Neuronal stem cell (in vitro differentiated cells): Measurements from ENCODE around the gene SURF1.

ENCODE experiments used
- DNase-seq: peaks from one replicate; pipeline ENCODE4 v3.0.0-alpha.2; 2013; ENCODE audit warnings: low spot score
- H2AFZ ChIP-seq: one replicate; pipeline ENCODE4 v1.6.1; 2013; ENCODE audit warnings: mild to moderate bottlenecking, low read length, inconsistent platforms
- H2AK5ac ChIP-seq: 2 replicates; pipeline ENCODE4 v1.6.1; 2013; ENCODE audit warnings: low read depth, mild to moderate bottlenecking, inconsistent platforms, low read length, moderate library complexity, mixed read lengths
- H2BK120ac ChIP-seq: 2 replicates; pipeline ENCODE4 v1.6.1; 2013; ENCODE audit warnings: low read depth, mild to moderate bottlenecking, inconsistent platforms, low read length, moderate library complexity, mixed read lengths
- H2BK12ac ChIP-seq: one replicate; pipeline ENCODE4 v1.6.1; 2013; ENCODE audit warnings: low read length, inconsistent platforms
- H2BK15ac ChIP-seq: 2 replicates; pipeline ENCODE4 v1.6.1; 2013; ENCODE audit warnings: mild to moderate bottlenecking, low read length, inconsistent platforms, mixed read lengths
- H2BK5ac ChIP-seq: one replicate; pipeline ENCODE4 v1.6.1; 2013; ENCODE audit warnings: inconsistent platforms, mild to moderate bottlenecking, low read length, moderate library complexity
- H3K14ac ChIP-seq: one replicate; pipeline ENCODE4 v1.6.1; 2013; ENCODE audit warnings: low read length, inconsistent platforms
- H3K18ac ChIP-seq: 2 replicates; pipeline ENCODE4 v1.6.1; 2013; ENCODE audit warnings: low read length, inconsistent platforms
- H3K23ac ChIP-seq: 2 replicates; pipeline ENCODE4 v1.6.1; 2013; ENCODE audit warnings: low read depth, mild to moderate bottlenecking, mixed read lengths, low read length, inconsistent platforms; ENCODE audit not compliant: poor library complexity
- H3K27ac ChIP-seq: replicated peaks from 3 replicates; pipeline ENCODE4 v1.5.1; 2013; ENCODE audit warnings: low read length, inconsistent platforms
- H3K27me3 ChIP-seq, 3 experiments: 2 replicates each; pipeline ENCODE4 v1.6.1; 2013; ENCODE audit warnings: low read length in 3 of 3, mild to moderate bottlenecking in 2 of 3, inconsistent platforms in 1 of 3, low read depth in 1 of 3, mixed read lengths in 1 of 3, moderate library complexity in 1 of 3; ENCODE audit not compliant: control insufficient read depth in 3 of 3, insufficient read depth in 3 of 3
- H3K36me3 ChIP-seq, 2 donors: replicated peaks in 1 of 2; 2 replicates each; pipeline ENCODE4 v1.6.1; 2013; ENCODE audit warnings: low read length in 2 of 2; ENCODE audit not compliant: control insufficient read depth in 2 of 2, insufficient read depth in 2 of 2
- H3K4ac ChIP-seq: 2 replicates; pipeline ENCODE4 v1.6.1; 2013; ENCODE audit warnings: inconsistent platforms, mild to moderate bottlenecking, low read length, moderate library complexity
- H3K4me1 ChIP-seq, 2 donors: 1 replicate in 1 of 2; 2 replicates in 1 of 2; pipeline ENCODE4 v1.6.1; 2013; ENCODE audit warnings: low read length in 2 of 2, low read depth in 1 of 2; ENCODE audit not compliant: control insufficient read depth in 2 of 2, insufficient read depth in 1 of 2
- H3K4me2 ChIP-seq: one replicate; pipeline ENCODE4 v1.6.1; 2013; ENCODE audit warnings: mild to moderate bottlenecking, low read length, inconsistent platforms; ENCODE audit not compliant: insufficient read depth, poor library complexity, severe bottlenecking
- H3K4me3 ChIP-seq, 2 donors: 2 replicates each; pipeline ENCODE4 v1.5.1; 2013; ENCODE audit warnings: low read length in 2 of 2, mild to moderate bottlenecking in 2 of 2, inconsistent platforms in 1 of 2, moderate library complexity in 1 of 2
- H3K79me1 ChIP-seq: one replicate; pipeline ENCODE4 v1.6.1; 2013; ENCODE audit warnings: low read depth, mild to moderate bottlenecking, inconsistent platforms, low read length, moderate library complexity
- H3K9ac ChIP-seq: one replicate; pipeline ENCODE4 v1.6.1; 2013; ENCODE audit warnings: mild to moderate bottlenecking, low read depth, low read length, inconsistent platforms; ENCODE audit not compliant: poor library complexity
- H3K9me3 ChIP-seq, 2 donors: replicated peaks in 1 of 2; 2 replicates each; pipeline versions ENCODE3 to v1.6.1; 2013; ENCODE audit warnings: low read length in 2 of 2, mild to moderate bottlenecking in 2 of 2, inconsistent platforms in 1 of 2, low read depth in 1 of 2, mixed read lengths in 1 of 2, moderate library complexity in 1 of 2; ENCODE audit not compliant: control insufficient read depth in 2 of 2, insufficient read depth in 1 of 2
- H4K8ac ChIP-seq: one replicate; pipeline ENCODE4 v1.6.1; 2013; ENCODE audit warnings: low read depth, mild to moderate bottlenecking, inconsistent platforms, low read length, moderate library complexity
- H4K91ac ChIP-seq: one replicate; pipeline ENCODE4 v1.6.1; 2013; ENCODE audit warnings: low read length, low read depth, mild to moderate bottlenecking, inconsistent platforms; ENCODE audit not compliant: poor library complexity
- whole genome bisulfite sequencing, 2 donors: extraction: QIAGEN DNeasy Blood & Tissue Kit; methylation state at CpG; one replicate each; pipeline ENCODE4 v1.1.7; 2013; ENCODE audit warnings: missing lambda C conversion rate in 2 of 2, mixed read lengths in 1 of 2; ENCODE audit not compliant: insufficient read length in 2 of 2, insufficient replicate concordance in 1 of 2; ENCODE audit errors: extremely low coverage in 2 of 2; 5-methylcytosine and 5-hydroxymethylcytosine counted together

The SURF1 gene

GRCh38 chr9:133360400-133361393 lies 4.4 kb upstream of the SURF1 start:
- Histone ChIP-seq H3K9me3 (no peaks in the 10 kb centered on the region), H3K4me2 (no peak overlapping the region)
- no CpG with 5 or more reads among the region's 21 CpGs for WGBS, 2 donors

DNA sequence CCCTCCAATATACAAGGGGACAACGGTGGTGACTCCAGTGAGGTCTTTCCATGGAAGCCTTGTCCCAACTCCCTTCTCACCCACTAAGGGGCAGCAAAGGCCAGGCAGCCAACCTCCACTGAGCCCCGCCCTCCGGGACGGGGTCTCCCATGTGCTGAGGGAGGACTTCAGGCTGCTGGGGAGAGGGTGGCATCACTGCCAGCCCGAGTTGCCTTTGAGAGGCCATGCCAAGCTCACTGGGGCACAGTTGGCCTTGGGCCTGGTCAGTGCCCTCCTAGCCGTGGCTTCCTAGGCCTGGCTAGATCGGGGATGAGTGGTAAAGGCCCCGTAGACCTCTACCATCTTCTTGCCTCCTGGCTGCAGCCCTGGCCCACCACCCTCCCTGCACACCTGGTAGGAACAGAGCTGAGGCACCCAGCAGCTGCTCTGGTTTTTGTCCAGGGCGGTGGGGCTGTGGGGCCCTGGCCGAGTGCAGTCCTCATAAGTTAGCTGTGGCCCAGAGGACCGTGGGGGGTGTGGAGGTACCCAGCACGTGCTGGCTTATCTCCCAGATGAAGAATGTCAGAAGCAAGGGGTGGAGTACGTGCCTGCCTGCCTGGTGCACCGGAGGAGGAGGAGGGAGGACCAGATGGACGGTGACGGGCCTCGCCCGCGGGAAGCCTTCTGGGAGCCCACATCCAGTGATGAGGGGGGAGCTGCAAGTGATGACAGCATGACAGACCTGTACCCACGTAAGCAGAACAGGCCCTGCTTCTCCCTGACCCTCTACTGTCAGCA lies 3.3 kb upstream of the SURF1 start:
- no peak overlapping the region for H2AFZ ChIP-seq
- no peak overlapping the region for H2BK120ac ChIP-seq
- H3K9me3 ChIP-seq: no peaks in the 10 kb centered on the region
- DNase-seq: no peak
- H3K79me1 ChIP-seq: peaks cover 16% of the 10 kb centered on the region
- no peak overlapping the region for H3K4me2 ChIP-seq
- peak overlapping the region; percentile 20 for H3K23ac ChIP-seq
- no peak overlapping the region for H4K8ac ChIP-seq
- H3K27ac ChIP-seq: no peak overlapping the region
- H4K91ac ChIP-seq: no peak overlapping the region
- peak overlapping the region; percentile 20 for H2AK5ac ChIP-seq
- H3K4me3 ChIP-seq: no peak overlapping the region
- H2BK12ac ChIP-seq: no peak overlapping the region
- H2BK5ac ChIP-seq: no peak overlapping the region
- H3K9ac ChIP-seq: no peak overlapping the region
- H3K4me1 ChIP-seq: peaks cover 4 to 10% of the 10 kb centered on the region in 2 donors
- H3K14ac ChIP-seq: no peak overlapping the region
- no peak overlapping the region for H3K18ac ChIP-seq
- no peak overlapping the region for H2BK15ac ChIP-seq
- H3K4ac ChIP-seq: no peak overlapping the region
- WGBS, 2 donors: no CpG with 5 or more reads among the region's 20 CpGs
- H3K36me3 ChIP-seq: peaks cover 35 to 70% of the 10 kb centered on the region in 2 donors
- no peaks in the 10 kb centered on the region for H3K27me3 ChIP-seq

More at GRCh38 chr9:133360400-133361393, 4.4 kb upstream of the SURF1 start:
- Histone ChIP-seq H3K4me3 (no peak overlapping the region), H3K4me1 (peaks cover 4 to 10% of the 10 kb centered on the region in 2 donors), H2AFZ (no peak overlapping the region), H3K27ac (no peak overlapping the region), H2AK5ac (no peak overlapping the region), H3K23ac (no peak overlapping the region), H3K4ac (no peak overlapping the region), H2BK5ac (no peak overlapping the region), H2BK12ac (no peak overlapping the region), H2BK15ac (no peak overlapping the region), H3K27me3 (no peaks in the 10 kb centered on the region), H3K9ac (no peak overlapping the region), H3K14ac (no peak overlapping the region), H4K8ac (no peak overlapping the region), H3K79me1 (peaks cover 17% of the 10 kb centered on the region), H4K91ac (no peak overlapping the region), H2BK120ac (no peak overlapping the region), H3K18ac (no peak overlapping the region), H3K36me3 (peaks cover 43 to 82% of the 10 kb centered on the region in 2 donors)
- no peak for DNase-seq

GRCh38 chr9:133357656-133358055 lies 1.4 kb upstream of the SURF1 start:
- H3K18ac ChIP-seq: no peak overlapping the region
- H3K27ac ChIP-seq: no peak overlapping the region
- DNase-seq: no peak
- H3K4me3 ChIP-seq: peak overlapping the region; percentile 12 to 88
- H3K4ac ChIP-seq: no peak overlapping the region
- H2BK120ac ChIP-seq: no peak overlapping the region
- WGBS, 2 donors: no CpG with 5 or more reads among the region's 14 CpGs
- no peak overlapping the region for H2BK12ac ChIP-seq
- no peak overlapping the region for H3K4me2 ChIP-seq
- no peak overlapping the region for H2AK5ac ChIP-seq
- H4K91ac ChIP-seq: no peak overlapping the region
- no peak overlapping the region for H3K23ac ChIP-seq
- peak overlapping the region; percentile 9 for H3K9ac ChIP-seq
- H3K79me1 ChIP-seq: peaks cover 16% of the 10 kb centered on the region
- no peak overlapping the region for H2AFZ ChIP-seq
- no peaks in the 10 kb centered on the region for H3K9me3 ChIP-seq
- H3K36me3 ChIP-seq: peaks cover 28 to 71% of the 10 kb centered on the region in 2 donors
- peaks cover 4 to 10% of the 10 kb centered on the region in 2 donors for H3K4me1 ChIP-seq
- no peaks in the 10 kb centered on the region for H3K27me3 ChIP-seq
- no peak overlapping the region for H2BK15ac ChIP-seq
- H3K14ac ChIP-seq: no peak overlapping the region
- no peak overlapping the region for H4K8ac ChIP-seq
- H2BK5ac ChIP-seq: no peak overlapping the region
